Measurements from ENCODE around the gene SORCS1. TPM values are rescaled to one million over a fixed set of nuclear protein-coding genes. Genes with fewer than 3 reads are reported as not detected.

The SORCS1 gene
- total and polyA plus RNA-seq, 2 of the 8 experiments (the other 6 are each of a cell fraction or from before 2014, with no cell fraction given), result 4.1 to 4.6 TPM

DNA sequence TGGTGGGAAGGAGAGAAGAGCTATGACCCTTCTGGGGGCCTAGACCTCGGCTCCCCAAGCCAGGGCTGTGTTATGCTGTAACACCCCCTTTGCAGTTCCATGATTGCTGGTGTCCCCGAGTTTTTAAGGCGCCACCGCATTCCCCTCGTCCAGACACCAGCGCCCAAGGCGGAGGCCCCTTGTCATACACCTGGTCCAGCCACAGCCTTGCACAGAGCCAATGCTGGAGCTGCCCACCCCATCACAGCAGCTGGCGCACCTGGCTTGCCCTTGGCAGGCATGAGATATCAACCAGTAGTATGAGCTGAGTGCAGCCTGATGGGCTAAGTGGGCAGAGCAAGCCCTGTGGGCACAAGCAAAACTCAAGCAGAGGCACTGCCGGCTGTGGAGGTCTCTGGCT lies 209.4 kb downstream of the SORCS1 start (continued):
- TF ChIP-seq ATF2 (IDR thresholded peaks at IDR 0.05; ENCODE audit: low read length) (no peak), SRF (IDR thresholded peaks at IDR 0.05; ENCODE audit: low read depth, low read length) (no peak), MAX (IDR thresholded peaks at IDR 0.05) (no peak), NRF1 (IDR thresholded peaks at IDR 0.05; ENCODE audit: low read depth, low read length) (no peak), TAF7 (optimal IDR thresholded peaks at IDR 0.05; ENCODE audit: borderline replicate concordance, low read depth, low read length) (no peak), GTF2F1 (IDR thresholded peaks at IDR 0.05; ENCODE audit: borderline replicate concordance, low read depth, low read length) (no peak), CHD2 (IDR thresholded peaks at IDR 0.05; ENCODE audit: low read length) (no peak)
